ENCODE data around the gene FOXO3. TPM values are rescaled to one million over a fixed set of nuclear protein-coding genes. Genes with fewer than 3 reads are reported as not detected.
A peak's percentile ranks its signal among the peaks of the same experiment; 100 is the strongest.

Gene FOXO3
- 14.4 TPM for polyA plus RNA-seq (2013, experiment 1 of 2)
- polyA plus RNA-seq (2013, experiment 2 of 2), result 14.2 TPM

DNA sequence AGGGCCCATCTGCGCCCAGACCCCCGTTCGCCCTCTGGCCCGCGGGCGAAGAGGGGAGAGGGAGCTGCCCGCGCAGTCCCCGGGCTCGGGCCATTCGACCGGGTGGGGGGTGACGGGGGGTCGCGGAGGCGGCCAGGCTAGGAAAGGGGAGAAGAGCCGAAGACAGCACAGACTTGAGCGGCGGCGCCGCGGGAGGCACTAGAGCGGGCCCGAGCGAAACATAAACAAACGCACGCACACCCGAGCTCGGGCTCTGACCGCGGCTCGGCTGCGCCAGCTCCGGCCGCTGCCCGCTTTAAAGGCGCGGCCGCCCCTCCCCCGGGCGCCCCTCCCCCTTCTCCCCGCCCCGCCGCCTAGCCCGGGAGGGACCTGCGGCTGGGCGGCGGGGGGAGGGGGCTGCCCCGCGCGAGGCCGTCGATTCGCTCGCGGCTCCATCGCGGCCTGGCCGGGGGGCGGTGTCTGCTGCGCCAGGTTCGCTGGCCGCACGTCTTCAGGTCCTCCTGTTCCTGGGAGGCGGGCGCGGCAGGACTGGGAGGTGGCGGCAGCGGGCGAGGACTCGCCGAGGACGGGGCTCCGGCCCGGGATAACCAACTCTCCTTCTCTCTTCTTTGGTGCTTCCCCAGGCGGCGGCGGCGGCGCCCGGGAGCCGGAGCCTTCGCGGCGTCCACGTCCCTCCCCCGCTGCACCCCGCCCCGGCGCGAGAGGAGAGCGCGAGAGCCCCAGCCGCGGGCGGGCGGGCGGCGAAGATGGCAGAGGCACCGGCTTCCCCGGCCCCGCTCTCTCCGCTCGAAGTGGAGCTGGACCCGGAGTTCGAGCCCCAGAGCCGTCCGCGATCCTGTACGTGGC, at the start of gene FOXO3:
Gene FOXO3, plus strand, starts transcription at position 455 of the 846 bp plus-strand sequence. Its CDS starts 292 bp downstream, at position 747.
- WGBS (ENCODE audit: extremely low coverage, insufficient coverage, low lambda C conversion rate), result no CpG with 5 or more reads among the region's 110 CpGs

DNA sequence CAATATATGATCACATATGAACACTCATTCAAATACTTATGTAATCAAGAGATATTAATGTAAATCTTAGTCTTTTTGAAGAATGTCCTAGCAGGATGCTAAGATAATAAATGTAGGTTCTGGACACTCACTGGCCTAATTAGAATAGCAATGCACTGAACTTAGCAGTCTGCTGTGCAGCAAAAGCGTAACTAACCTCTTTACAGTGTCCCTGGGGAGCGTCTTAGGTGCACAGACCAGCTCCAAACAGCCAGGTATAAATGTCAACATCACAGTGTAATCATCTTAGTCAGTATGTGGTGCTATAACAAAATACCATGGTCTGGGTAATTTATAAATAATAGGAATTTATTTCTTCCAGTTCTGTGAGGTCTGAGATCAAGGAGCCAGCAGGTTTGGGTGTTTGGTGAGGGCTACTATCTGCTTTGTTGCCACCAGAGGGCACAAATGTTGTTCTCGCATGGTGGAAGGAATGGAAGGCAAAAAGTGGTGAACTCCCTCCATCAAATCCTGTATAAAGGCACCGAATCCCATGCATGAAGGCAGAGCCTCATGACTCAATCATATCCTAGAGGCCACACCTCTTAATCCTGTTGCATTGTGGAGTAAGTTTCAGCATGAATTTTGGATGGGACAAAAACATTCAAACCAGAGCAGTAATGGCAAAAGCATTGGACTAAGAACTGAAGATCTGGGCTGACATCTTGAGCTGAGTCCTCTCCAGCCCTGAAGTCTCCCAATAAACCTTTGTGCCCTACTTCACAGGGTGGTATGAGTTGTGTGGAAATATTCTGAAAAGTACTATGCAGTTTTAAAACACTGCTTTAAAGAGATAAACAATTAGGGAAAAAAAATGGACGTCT, 41.8 kb upstream of the FOXO3 start:
- Histone ChIP-seq H3K79me1 (ENCODE audit: low read length) (no peaks in the 10 kb centered on the region), H3K4me3 (ENCODE audit: low read length) (no peak overlapping the region), H3K18ac (ENCODE audit: low read length) (no peak overlapping the region), H3K27ac (ENCODE audit: low read depth, low read length) (no peak overlapping the region), H3K9ac (ENCODE audit: low read length) (no peak overlapping the region), H3K79me2 (ENCODE audit: control insufficient read depth, insufficient read depth, low read length) (no peaks in the 10 kb centered on the region), H4K5ac (ENCODE audit: low read length) (no peak overlapping the region), H4K8ac (ENCODE audit: low read depth, low read length) (no peak overlapping the region), H3K4me2 (ENCODE audit: low read length) (no peak overlapping the region), H2BK15ac (replicated peaks; ENCODE audit: low read depth) (no peak overlapping the region), H3K23ac (ENCODE audit: low read length) (no peak overlapping the region), H3K56ac (ENCODE audit: low read length) (no peak overlapping the region), H3K27me3 (ENCODE audit: insufficient read depth, low read length, poor library complexity) (no peaks in the 10 kb centered on the region), H2BK120ac (ENCODE audit: low read depth, low read length) (no peak overlapping the region), H2AK5ac (ENCODE audit: low read length) (no peak overlapping the region), H3K36me3 (ENCODE audit: control insufficient read depth, insufficient read depth, low read length) (no peaks in the 10 kb centered on the region), H3K4me1 (ENCODE audit: control insufficient read depth, low read depth, low read length) (no peaks in the 10 kb centered on the region), H3K4ac (ENCODE audit: low read depth, low read length) (no peak overlapping the region), H2BK5ac (ENCODE audit: low read length) (no peak overlapping the region)
- DNase-seq, result peak; percentile 60
- WGBS (ENCODE audit: extremely low coverage, insufficient coverage, low lambda C conversion rate), result no CpG with 5 or more reads among the region's 5 CpGs

More for the DNA sequence above, at the start of gene FOXO3:
- Histone ChIP-seq H3K79me1 (ENCODE audit: low read length) (peaks cover 10% of the 10 kb centered on the region), H2BK120ac (ENCODE audit: low read depth, low read length) (peak within 1 kb of the TSS; percentile 8), H4K5ac (ENCODE audit: low read length) (no peak within 1 kb of the TSS), H2BK15ac (replicated peaks; ENCODE audit: low read depth) (no peak within 1 kb of the TSS), H3K4me3 (ENCODE audit: low read length) (peak within 1 kb of the TSS; percentile 84), H3K4me1 (ENCODE audit: control insufficient read depth, low read depth, low read length) (peaks cover 8% of the 10 kb centered on the region), H3K27me3 (ENCODE audit: insufficient read depth, low read length, poor library complexity) (no peaks in the 10 kb centered on the region), H3K36me3 (ENCODE audit: control insufficient read depth, insufficient read depth, low read length) (no peaks in the 10 kb centered on the region), H3K9ac (ENCODE audit: low read length) (peak within 1 kb of the TSS; percentile 91), H3K4me2 (ENCODE audit: low read length) (peak within 1 kb of the TSS; percentile 96), H3K18ac (ENCODE audit: low read length) (peak within 1 kb of the TSS; percentile 93), H3K4ac (ENCODE audit: low read depth, low read length) (no peak within 1 kb of the TSS), H2AK5ac (ENCODE audit: low read length) (no peak within 1 kb of the TSS), H3K23ac (ENCODE audit: low read length) (peak within 1 kb of the TSS; percentile 80), H4K8ac (ENCODE audit: low read depth, low read length) (no peak within 1 kb of the TSS), H3K27ac (ENCODE audit: low read depth, low read length) (peak within 1 kb of the TSS; percentile 86), H3K79me2 (ENCODE audit: control insufficient read depth, insufficient read depth, low read length) (peaks cover 18% of the 10 kb centered on the region), H2BK5ac (ENCODE audit: low read length) (peak within 1 kb of the TSS; percentile 51), H3K56ac (ENCODE audit: low read length) (peak within 1 kb of the TSS; percentile 93)
- DNase-seq, result peak; percentile 94

DNA sequence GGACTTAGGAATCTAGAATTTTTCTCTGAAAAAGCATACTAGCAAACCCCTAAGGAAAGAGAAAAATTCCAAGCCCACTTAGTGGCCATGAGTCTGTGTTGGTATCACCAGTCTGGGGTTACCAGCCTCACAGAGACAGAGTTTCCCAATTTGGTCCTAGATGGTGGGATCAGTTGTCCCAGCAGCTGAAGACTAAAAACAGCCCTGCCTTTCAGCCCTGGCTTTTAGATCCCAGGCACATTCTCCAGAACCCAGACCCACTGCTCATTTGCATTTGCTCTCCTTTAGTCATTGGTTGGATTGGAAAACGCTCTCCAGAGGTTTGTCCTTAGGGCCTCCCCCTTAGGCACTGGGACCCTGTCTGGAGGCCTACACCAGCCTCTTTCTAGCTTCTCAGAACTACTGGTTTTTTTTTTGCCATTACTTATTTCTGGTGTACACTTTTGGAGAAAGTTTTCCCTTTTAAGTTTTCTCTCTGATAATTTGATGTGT, 39.1 kb upstream of the FOXO3 start:
- Histone ChIP-seq H3K9ac (ENCODE audit: low read length) (no peak overlapping the region), H4K5ac (ENCODE audit: low read length) (no peak overlapping the region), H3K27ac (ENCODE audit: low read depth, low read length) (no peak overlapping the region), H3K4ac (ENCODE audit: low read depth, low read length) (no peak overlapping the region), H3K36me3 (ENCODE audit: control insufficient read depth, insufficient read depth, low read length) (no peaks in the 10 kb centered on the region), H3K56ac (ENCODE audit: low read length) (no peak overlapping the region), H2BK15ac (replicated peaks; ENCODE audit: low read depth) (no peak overlapping the region), H2BK120ac (ENCODE audit: low read depth, low read length) (no peak overlapping the region), H3K4me1 (ENCODE audit: control insufficient read depth, low read depth, low read length) (no peaks in the 10 kb centered on the region), H2AK5ac (ENCODE audit: low read length) (no peak overlapping the region), H3K4me3 (ENCODE audit: low read length) (no peak overlapping the region), H3K4me2 (ENCODE audit: low read length) (no peak overlapping the region), H3K27me3 (ENCODE audit: insufficient read depth, low read length, poor library complexity) (no peaks in the 10 kb centered on the region), H3K18ac (ENCODE audit: low read length) (no peak overlapping the region), H3K23ac (ENCODE audit: low read length) (no peak overlapping the region), H2BK5ac (ENCODE audit: low read length) (no peak overlapping the region), H4K8ac (ENCODE audit: low read depth, low read length) (no peak overlapping the region), H3K79me1 (ENCODE audit: low read length) (no peaks in the 10 kb centered on the region), H3K79me2 (ENCODE audit: control insufficient read depth, insufficient read depth, low read length) (no peaks in the 10 kb centered on the region)
- DNase-seq, result peak; percentile 14
- WGBS (ENCODE audit: extremely low coverage, insufficient coverage, low lambda C conversion rate), result no CpG with 5 or more reads among the region's 1 CpG

DNA sequence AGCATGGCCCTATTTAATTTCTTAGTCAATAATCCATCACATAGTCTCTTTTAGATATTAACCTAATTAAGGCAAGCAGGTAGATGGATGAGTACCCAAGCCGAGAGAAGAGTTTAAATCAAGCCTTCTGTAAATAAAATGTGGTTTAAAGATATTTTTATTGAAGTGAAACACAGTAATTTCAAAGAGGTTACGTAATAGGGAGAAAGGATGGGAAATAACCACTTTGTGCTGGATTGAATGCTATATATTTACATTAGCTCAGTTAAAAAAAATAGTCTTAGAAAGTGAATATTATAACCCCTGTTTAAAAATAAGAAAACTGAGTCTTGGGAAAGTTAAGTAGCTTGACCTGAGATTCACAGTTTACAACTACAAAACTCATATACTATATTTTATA, 37.0 kb upstream of the FOXO3 start:
- H3K4me1 ChIP-seq (ENCODE audit: control insufficient read depth, low read depth, low read length), result no peaks in the 10 kb centered on the region
- WGBS (ENCODE audit: extremely low coverage, insufficient coverage, low lambda C conversion rate), result no CpG with 5 or more reads among the region's 2 CpGs

DNA sequence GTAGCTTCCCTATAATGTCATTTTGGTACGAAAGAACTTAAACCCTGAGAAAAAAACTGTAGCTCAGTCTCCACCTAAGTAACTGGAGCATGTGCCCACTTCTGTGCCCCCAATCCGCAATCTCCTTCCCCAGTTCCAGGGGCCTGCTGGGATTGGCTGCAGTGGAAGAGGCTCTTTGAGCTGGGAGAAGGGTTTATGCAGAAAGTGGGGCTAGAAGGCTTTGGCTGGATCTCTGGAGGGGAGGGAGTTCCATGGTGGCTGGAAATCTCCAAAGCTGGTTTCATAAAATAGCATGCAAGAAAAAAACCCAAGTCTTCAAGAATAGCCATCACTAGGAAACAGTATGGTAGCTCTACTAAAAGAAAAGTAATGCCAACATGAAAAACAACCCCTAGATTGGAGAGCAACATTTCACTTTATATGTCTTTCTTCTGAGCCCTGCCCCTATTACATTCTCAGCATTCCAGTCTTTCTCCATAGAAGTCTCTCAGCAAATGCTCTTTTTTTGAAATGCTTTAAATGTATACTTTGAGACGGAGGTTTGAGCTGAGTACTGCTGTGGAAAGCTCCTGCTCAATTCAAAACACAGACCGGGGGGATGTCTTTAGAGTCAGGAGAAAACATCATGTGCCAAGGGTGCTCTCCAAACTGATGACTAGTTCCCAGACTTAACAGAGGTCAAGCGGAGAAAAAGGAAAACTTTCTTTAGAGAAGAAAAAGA, 36.0 kb upstream of the FOXO3 start:
- DNase-seq, result peak; percentile 27
- no peaks in the 10 kb centered on the region for H3K79me2 ChIP-seq (ENCODE audit: control insufficient read depth, insufficient read depth, low read length)
- no CpG with 5 or more reads among the region's 5 CpGs for WGBS (ENCODE audit: extremely low coverage, insufficient coverage, low lambda C conversion rate)
- no peaks in the 10 kb centered on the region for H3K36me3 ChIP-seq (ENCODE audit: control insufficient read depth, insufficient read depth, low read length)
- no peaks in the 10 kb centered on the region for H3K27me3 ChIP-seq (ENCODE audit: insufficient read depth, low read length, poor library complexity)
- H3K56ac ChIP-seq (ENCODE audit: low read length), result no peak overlapping the region
- H4K5ac ChIP-seq (ENCODE audit: low read length), result no peak overlapping the region
- no peak overlapping the region for H2BK15ac ChIP-seq (replicated peaks; ENCODE audit: low read depth)
- H2AK5ac ChIP-seq (ENCODE audit: low read length), result no peak overlapping the region
- no peak overlapping the region for H3K9ac ChIP-seq (ENCODE audit: low read length)
- no peak overlapping the region for H2BK5ac ChIP-seq (ENCODE audit: low read length)
- no peak overlapping the region for H3K23ac ChIP-seq (ENCODE audit: low read length)
- no peak overlapping the region for H3K4me2 ChIP-seq (ENCODE audit: low read length)
- H3K4me1 ChIP-seq (ENCODE audit: control insufficient read depth, low read depth, low read length), result no peaks in the 10 kb centered on the region
- H3K27ac ChIP-seq (ENCODE audit: low read depth, low read length), result no peak overlapping the region
- no peak overlapping the region for H4K8ac ChIP-seq (ENCODE audit: low read depth, low read length)
- H2BK120ac ChIP-seq (ENCODE audit: low read depth, low read length), result no peak overlapping the region
- H3K4me3 ChIP-seq (ENCODE audit: low read length), result no peak overlapping the region
- no peak overlapping the region for H3K18ac ChIP-seq (ENCODE audit: low read length)
- H3K79me1 ChIP-seq (ENCODE audit: low read length), result no peaks in the 10 kb centered on the region
- H3K4ac ChIP-seq (ENCODE audit: low read depth, low read length), result no peak overlapping the region

More for the DNA sequence above, 37.0 kb upstream of the FOXO3 start:
- Histone ChIP-seq H3K23ac (ENCODE audit: low read length) (no peak overlapping the region), H3K27me3 (ENCODE audit: insufficient read depth, low read length, poor library complexity) (no peaks in the 10 kb centered on the region), H3K36me3 (ENCODE audit: control insufficient read depth, insufficient read depth, low read length) (no peaks in the 10 kb centered on the region), H3K4ac (ENCODE audit: low read depth, low read length) (no peak overlapping the region), H3K4me3 (ENCODE audit: low read length) (no peak overlapping the region), H2AK5ac (ENCODE audit: low read length) (no peak overlapping the region), H4K8ac (ENCODE audit: low read depth, low read length) (no peak overlapping the region), H3K79me1 (ENCODE audit: low read length) (no peaks in the 10 kb centered on the region), H2BK15ac (replicated peaks; ENCODE audit: low read depth) (no peak overlapping the region), H2BK5ac (ENCODE audit: low read length) (no peak overlapping the region), H3K56ac (ENCODE audit: low read length) (no peak overlapping the region), H3K27ac (ENCODE audit: low read depth, low read length) (no peak overlapping the region), H2BK120ac (ENCODE audit: low read depth, low read length) (no peak overlapping the region), H3K9ac (ENCODE audit: low read length) (no peak overlapping the region), H3K79me2 (ENCODE audit: control insufficient read depth, insufficient read depth, low read length) (no peaks in the 10 kb centered on the region), H3K4me2 (ENCODE audit: low read length) (no peak overlapping the region), H4K5ac (ENCODE audit: low read length) (no peak overlapping the region), H3K18ac (ENCODE audit: low read length) (no peak overlapping the region)
- DNase-seq, result no peak

Data from mesendoderm (in vitro differentiated cells).